ENCODE measurements around the gene MLST8.
A peak's percentile ranks its signal among the peaks of the same experiment; 100 is the strongest.

The MLST8 gene

DNA sequence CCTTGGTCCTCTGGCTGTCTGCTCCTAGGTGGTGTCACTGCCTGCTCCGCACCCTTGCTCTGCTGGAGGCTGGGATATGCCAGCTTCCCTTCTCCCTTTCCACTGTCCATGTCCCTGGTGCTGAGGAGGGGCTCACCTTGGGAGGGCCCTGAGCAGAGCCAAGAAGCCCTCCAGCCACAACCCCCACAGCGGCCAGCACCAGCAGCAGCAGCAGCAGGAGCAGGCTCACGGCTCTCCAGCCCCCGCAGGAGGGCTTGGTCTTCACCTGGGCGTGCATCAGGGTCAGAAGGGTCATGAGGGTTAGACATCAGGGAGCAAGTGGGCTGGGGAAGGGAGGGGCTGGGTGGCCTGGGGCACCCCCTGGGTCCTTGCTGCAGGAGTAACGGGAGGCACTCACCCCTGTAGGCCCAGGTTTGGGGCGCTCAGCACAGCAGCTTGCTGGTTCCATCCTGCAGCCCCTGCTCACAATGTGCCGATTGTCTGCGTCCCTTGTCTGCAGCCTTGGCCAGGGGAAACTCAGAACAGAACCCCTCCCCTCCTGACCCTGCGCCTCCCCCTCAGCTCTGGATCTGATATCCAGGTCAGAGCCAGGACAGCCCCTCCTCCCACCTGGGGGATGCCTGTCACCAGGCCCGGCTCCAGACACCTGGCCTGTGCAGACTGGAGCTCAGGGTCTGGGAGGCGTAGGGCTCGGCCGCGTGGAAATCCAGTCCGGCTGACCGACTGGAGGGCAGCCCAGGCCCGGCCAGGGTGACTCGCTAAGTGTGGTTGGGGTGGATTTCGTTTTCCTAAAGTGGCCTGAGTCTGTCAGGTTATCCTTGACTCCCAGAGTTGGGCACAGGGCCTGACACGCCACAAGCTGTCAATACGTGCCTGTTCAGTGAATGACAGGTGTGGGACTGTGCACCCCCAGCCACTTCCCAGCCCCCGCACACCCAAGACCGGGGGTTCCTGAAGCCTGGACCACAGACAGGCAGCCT lies 5.4 kb downstream of the MLST8 start, which contains the start of gene BRICD5:
Gene BRICD5 (minus strand): TSS at position 478 of the 980 bp plus-strand sequence. CDS start 30 bp downstream, at position 448.
- DNase-seq, result no peak

DNA sequence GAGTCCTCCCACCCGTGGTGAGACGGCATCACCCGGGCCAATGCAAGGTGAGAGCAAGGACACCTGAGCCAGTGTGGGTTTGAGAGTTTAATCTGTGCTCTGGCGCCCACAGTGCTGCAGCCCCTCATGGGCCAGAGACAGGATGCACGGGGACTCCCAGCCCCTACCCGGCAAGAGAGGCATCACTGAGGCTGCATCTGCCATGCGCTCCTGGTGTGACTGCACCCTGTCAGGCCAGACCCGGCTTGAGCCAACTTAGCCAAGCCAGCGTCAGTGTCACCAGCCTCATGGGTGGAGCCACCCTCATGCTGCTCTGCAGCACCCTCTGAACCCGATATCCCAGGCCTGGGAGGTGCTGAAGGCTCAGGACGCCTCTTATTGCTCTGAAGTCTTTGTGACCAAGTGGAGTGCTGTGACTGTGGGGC lies 6.7 kb downstream of the MLST8 start:
- no peak for DNase-seq

DNA sequence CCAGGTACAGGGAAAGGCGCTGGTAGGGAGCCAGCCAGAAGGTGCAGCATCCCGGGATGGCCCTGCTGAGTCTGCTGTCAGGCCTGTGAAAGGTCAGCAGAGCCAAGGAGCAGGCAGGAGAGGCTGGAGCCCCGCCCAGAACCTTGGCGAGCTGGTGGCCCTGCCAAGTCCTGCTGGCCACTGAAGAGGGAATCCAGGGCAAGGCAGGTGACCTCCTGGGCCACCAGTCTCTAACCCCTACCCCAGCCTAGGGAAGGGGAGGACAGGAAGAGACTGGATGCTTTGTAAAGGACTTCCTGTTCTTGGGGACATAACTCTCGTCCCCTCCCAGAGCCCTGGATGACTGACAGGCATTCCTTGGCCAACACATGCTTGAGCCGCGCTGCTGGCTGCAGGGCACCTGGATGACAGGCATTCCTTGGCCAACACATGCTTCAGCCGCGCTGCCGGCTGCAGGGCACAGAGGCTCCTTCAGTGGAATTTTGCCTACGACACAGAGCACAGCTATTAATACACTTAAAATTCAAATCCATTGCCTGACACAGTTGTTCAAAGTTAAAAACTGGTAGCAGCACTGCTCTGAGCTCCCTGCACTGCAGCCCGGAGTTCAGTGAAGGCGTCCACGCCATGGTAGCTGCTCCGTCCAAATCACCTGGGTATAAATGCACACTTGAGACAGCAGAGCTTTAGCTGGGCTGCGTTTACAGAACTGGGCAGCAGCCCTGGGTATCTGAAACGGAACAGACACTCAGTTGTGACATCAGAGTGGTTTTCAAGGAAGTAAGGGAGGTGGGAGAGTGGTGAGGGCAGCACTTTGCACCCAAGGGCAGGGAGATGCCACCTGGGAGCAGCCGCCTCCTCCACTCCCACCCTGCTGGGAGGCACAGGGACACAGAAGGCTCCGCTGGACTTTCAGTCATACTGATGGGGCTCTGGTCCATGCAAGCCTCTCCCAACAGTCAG lies 7.4 kb downstream of the MLST8 start:
- DNase-seq, result no peak

DNA sequence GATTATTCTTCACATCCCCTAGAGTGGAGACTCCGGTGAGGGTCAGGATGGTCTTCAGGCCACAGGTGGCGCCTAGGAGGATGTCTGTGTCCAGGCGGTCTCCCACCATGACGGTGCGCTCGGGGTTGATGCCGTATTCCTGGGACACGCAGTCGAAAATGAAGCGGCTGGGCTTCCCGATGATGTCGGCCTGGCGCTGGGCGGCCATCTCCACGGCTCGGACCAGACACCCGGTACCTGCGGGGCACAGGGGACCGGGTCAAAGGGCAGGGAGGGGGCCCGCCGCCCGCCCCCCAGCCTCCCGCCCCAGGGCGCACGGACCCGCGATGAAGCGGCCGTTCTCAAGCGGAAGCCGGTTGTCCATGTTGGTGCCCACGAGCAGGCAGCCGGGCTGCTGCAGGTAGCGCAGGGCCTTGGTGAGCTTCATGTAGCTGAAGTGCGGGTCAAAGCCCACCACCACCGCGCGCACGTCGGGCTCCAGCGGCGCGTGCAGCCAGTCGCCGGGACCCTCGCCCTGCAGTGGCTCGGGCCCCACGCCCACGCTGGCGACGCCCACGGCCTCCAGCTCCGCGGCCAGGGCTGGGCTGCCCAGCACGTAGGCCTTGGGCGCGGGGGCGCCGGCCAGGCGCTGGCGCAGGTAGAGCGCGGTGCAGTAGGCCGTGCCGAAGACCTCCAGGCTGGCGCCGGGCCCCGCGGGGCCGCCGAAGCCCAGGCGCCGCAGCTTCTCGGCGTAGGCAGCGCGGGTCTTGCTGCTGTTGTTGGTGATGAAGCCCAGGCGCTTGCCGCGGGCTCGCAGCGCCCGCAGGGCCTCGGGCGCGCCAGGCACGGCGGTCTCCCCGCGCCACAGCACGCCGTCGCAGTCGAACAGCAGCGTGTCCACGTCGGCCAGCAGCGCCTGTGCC lies 8.8 kb downstream of the MLST8 start:
- no peak for DNase-seq

DNA sequence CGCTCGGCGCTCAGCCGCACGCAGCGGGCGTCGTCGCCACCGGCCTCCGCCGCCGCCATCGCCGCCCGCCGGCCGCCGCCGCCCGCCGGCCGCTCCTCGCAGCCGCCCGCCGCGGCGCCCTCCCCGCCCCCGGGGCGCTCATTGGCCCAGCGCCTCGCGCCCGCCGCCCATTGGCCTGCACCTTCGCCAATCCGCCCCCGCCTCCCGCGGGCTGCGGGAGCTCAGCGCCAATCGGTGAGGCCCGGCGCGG lies 9.4 kb downstream of the MLST8 start, which contains the start of gene PGP:
Gene PGP (minus strand): TSS at position 122 of the 250 bp plus-strand sequence. CDS start 63 bp downstream, at position 59.
- DNase-seq, result no peak

DNA sequence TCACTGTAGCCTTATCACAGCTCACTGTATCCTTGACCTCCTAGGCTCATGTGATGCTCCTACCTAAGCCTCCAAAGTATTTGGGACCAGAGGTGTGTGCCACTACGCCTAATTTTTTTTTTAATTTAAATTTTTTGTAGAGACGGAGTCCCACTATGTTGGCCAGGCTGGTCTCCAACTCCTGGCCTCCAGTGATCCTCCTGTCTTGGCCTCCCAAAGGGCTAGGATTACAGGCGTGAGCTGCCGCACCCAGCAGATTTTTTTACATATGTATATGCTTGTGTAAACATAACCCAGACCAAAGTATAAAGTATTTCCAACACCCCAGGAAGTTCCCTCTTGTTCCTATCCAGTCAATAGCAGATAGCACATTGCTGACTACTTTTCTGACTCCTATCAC lies 11.1 kb downstream of the MLST8 start:
- no peak for DNase-seq

DNA sequence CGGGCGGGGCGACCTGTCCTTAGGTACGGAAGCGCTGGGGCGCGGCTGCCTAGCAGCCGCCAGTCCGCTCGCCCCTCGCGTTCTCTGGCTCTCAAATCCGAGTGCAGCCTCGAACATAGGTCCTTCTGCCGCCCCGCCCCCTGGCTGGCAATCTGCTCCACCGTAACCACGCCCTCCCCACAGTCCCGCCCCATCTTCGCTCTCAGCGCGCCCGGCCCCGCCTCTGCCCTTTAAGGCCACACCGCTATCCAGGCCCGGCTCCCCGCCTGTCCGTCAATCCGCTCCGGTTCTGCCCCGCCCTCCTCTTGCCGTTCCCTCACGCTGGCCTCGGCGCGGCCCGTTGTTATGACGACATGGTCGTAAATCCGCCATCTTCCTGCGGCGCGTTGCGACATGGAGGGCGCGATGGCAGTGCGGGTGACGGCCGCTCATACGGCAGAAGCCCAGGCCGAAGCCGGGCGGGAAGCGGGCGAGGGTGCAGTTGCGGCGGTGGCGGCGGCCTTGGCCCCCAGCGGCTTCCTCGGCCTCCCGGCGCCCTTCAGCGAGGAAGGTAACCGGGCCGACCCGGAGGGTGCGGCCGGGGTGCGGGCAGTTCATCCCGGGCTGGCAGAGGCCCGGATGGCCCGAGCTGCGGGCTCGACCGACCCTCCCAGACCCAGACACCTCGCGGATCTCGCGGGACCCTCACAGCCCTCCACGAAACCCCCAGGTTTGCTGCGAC lies 18.1 kb downstream of the MLST8 start, which contains the start of gene E4F1:
Gene E4F1 (plus strand): TSS at position 371 of the 721 bp plus-strand sequence. CDS start 23 bp downstream, at position 394.
- DNase-seq, result peak; percentile 93

DNA sequence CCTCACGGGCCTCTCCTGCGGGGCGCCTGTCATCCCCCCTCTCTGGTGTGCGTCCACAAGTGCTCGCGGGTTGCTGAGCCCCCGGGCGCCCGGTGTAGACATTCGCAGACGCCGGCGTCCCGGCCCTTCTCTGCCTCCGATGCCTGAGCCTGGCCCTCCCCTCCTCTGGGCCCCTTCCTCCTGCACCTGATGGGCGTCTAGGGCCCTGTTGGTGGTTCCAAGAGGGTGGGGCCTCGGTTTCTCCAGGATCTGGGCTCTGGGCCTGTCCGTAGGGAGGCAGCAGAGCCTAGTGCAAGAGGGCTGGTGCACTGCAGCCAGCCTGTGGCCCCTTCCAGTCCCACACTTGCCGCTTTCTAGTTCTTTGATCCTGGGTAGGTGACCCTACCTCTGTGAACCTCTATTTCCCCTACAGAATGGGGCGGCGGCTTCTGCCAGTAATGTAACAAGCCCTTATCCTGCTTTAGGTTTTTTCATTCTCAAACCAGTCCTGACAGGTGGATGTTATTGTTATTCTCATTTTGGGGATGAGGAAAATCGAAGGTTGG lies 18.8 kb downstream of the MLST8 start:
- no peak for DNase-seq

DNA sequence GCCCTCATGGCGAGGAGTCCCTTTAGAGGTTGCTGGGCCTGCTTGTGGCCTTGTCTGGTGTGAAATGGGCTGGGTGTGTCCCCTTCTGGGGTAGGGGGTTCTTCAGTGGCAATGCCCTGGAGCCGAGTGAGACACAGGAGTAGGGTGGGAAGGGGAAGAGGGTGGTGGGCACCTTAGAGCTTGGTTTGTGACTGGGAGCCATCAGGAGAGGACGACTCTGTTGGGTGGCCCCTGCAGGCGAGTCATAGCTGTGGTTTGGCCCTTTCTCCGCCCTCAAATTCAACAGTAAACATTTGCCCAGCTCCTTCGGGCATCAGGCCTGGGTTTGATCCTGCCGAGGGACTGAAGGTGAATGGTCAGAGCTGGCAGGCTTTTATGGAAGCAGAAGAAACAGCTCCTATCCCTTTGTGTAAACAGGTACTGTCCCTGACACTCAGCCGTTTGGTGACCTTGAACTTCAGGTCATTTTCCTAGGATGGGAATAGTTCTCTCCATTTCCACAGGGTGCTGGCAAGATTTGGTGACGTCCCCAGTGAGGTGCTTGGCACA lies 21.1 kb downstream of the MLST8 start:
- no peak for DNase-seq

DNA sequence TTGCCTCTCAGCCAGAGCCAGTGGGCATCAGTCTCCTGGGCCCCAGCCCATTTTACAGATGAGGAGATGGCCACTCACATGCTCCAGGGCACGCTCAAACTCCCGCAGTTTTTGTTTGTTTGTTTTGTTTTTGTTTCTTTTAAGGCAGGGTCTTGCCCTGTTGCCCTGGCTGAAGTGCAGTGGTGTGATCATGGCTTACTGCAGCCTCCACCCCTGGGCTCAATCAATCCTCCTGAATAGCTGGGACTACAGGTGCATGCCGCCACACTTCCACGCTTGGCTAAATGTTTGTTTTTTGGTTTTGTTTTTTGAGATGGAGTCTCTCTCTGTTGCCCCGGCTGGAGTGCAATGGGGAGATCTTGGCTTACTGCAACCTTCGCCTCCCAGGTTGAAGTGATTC lies 21.7 kb downstream of the MLST8 start:
- DNase-seq, result no peak

DNA sequence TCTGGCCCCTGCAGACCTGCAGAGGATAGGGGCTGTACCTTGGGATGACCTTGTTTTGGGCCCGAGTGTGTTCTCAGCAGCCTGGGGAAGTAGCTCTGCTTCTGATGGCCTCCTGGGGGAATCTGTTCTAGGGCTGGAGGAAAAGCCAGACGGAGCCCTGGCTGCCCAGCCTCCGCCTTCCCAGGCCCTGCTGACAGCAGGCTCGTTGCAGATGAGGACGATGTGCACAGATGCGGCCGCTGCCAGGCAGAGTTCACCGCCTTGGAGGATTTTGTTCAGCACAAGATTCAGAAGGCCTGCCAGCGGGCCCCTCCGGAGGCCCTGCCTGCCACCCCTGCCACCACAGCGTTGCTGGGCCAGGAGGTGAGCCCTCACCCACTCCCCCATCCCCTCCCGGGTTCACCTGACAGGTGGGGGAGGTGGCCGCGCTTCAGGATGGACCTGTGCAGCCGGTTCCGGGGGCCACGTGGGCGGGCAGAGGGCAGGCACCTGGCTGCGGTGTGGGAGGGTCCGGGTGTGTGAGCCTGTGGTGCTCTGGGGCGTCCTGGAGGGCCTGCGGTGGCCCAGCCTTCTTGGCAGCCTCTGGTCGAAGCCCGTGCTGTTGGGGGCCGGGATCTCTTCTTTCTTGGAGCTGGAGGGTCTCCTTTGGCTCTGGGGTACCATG lies 23.0 kb downstream of the MLST8 start:
- DNase-seq, result no peak

DNA sequence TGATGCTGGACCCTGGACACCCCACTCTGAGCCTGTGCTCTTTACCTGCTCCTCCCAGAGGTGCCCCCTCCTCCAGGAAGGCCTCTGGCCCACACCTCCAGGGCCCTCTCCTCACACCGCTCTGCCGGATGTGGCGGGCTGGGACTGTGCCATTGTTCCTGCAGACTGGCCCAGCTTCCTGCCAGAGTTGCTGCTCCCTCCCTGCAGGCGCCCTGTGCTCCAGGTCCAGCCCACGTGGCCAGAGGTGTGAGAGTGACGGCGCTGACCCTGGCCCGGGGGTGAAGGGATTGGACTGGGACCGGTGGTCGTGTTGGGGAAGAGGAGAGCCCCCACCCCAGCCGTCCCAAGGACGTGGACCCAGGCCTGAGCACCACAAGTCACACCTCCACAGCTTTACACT lies 23.8 kb downstream of the MLST8 start:
- DNase-seq, result no peak

DNA sequence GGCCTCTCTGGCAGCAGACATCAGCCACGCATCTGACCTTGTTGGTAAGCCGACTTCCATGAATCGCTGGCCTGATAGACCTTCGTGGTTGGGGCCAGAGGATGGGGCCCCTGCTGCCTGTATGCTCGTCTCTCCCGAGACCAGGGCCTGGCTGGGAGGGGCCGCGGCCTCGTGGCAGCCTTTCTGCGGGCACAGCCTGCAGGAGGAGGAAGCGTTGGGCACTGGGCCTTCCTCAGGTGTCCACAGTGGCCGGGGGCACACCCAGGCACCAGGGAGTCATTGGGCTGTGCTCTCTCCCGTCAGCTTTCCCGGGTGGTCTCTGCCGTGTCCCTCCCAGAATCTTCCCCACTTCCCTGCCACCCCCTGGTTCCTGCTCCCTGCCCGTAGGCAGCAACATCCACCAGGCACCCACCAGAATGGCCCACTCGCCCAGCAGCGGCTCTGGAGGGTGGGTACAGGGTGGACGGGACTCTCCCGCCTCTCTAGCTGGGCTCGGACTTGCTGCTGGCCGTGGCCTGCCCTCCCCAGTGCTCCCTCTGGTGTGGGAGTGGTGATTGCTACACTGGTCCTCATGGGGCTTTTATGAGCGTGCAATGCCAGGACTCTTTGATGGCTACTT lies 24.5 kb downstream of the MLST8 start:
- no peak for DNase-seq

DNA sequence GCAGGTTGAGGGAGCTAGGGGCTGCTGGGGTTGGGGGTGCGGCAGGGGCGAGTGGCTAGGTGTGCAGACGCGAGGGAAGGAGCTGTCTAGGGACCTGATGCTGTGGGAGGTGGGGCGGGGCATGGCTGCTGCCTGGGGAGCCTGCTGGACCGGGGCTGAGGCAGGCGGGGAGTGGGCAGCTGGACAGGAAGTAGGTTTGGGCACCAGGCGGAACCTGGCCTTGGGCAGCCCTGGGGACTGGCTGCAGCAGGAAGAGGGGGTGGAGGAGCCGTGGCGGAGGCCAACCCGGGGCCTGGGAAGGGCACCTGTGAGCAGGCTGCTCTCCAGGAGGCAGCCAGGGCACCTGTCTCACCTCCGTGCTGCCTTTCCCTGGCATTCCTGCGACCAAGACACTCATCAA lies 25.1 kb downstream of the MLST8 start:
- DNase-seq, result no peak

DNA sequence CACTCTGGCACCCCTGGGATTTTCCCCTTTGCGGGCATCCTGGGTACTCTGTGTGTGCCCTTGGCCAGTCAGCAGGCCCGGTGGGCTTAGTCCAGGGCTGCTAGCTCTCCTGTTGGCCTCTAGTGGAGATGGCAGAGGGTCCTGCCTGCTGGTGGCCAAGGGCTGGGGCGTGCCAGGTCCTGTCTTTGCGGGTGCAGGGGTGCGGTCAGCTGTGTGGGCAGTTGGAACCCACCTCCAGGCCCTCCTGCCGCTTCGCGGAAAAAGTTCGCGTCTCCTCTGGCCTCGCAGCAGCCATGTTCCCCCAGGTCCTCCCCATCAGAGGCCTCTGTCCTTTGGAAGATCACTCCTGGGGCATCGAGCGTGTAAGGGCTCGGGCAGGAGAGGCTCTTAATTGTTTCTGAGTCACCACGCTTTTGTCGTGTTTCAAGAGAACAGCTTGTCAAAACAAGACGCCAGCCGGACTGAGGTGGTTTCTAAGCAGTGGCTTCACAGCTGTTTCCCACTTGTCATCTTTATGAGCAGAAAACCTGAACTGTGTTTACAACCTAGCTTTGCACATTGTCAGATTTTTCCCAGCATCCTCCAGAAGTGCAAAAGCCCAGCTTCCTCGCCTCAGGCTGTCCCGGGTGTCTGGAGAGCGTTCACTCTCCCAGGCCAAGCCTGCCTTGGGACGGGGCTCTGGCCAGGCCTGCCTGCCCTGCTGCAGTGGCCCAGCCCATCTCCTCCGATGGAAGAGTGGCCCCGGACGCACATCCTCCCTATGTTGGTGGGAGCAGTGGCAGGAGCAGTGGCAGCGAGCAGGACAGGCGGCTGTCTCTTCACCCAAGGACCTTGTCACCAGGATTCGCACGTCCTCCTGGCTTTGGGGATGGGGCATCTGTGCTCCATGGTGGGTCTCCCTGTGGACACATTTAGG lies 26.0 kb downstream of the MLST8 start:
- no peak for DNase-seq

DNA sequence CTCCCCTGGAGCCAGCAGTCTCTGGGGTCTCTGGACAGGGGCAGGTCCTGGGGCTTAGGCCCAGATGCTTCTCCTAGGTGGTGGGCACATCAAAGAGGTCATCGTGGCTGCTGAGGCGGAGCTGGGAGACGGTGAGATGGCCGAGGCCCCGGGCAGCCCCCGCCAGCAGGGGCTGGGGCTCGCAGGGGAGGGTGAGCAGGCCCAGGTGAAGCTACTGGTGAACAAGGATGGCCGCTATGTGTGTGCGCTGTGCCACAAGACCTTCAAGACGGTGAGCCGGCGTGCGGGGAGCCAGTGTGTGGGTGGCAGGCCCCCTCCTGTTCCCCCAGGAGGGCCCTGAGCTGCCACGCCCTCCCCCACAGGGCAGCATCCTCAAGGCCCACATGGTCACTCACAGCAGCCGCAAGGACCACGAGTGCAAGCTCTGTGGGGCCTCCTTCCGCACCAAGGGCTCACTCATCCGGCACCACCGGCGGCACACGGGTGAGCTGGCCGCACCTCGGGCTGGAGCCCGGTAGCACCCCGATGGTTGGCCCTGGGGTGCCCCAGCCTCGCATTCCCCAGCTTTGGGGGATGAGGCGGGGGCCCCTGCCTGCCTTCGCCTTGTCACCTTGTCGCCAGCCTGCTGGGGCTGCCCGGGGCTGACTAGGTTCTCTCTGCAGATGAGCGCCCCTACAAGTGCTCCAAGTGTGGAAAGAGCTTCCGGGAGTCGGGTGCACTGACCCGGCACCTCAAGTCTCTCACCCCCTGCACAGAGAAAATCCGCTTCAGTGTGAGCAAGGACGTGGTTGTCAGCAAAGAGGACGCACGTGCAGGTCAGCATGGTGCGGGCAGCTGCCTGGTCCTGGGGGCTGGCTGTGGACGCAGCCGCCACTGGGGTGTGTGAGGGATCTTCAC lies 27.1 kb downstream of the MLST8 start:
- no peak for DNase-seq

DNA sequence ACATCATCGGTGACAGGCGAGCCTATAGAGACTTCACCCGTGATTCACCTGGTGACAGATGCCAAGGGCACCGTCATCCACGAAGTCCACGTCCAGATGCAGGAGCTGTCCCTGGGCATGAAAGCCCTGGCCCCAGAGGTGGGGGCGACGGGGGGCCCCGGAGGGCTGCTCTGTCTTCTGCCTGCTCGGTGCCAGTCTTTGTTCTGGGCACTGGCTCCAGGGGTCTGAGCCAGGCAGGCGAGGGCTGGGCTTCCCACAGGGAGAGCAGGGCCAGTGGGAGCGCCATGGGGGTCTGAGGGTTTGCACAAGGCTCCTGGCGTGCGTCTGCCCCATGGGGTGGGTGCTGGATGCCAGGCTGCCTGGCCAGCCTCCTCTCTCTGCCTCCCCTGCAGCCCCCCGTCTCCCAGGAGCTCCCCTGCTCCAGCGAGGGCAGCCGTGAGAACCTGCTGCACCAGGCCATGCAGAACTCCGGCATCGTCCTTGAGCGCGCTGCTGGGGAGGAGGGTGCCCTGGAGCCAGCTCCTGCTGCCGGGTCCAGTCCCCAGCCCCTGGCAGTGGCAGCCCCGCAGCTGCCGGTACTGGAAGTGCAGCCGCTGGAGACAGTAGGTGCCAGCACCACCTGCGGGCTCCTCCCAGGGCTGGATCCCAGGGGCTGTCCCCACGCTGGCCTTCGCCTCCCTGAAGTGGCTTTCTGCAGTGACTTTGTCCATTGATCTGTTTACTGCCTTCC lies 28.0 kb downstream of the MLST8 start:
- no peak for DNase-seq

Measured in NCI-H774 (cell line).